Measurements from ENCODE around the gene CETN3. TPM values are rescaled to one million over a fixed set of nuclear protein-coding genes. Genes with fewer than 3 reads are reported as not detected.
"Not testable (repeated sequence)": the region's sequence is repeated elsewhere in the genome, so short reads cannot be mapped to it uniquely, and the experiment has no call there.

The CETN3 gene
- total RNA-seq, 2 donors from 2014 or later = 15.0 to 16.5 TPM

GRCh38 chr5:90345684-90346083 is 63.9 kb downstream of the CETN3 start:
- DNase-seq (no peak), ATAC-seq (no peak)
- intact Hi-C loops (cut with DNase I, micrococcal nuclease) = no loop called here

- intact Hi-C loops (cut with DNase I, micrococcal nuclease) = no loop called here
- no peak for ATAC-seq
- DNase-seq = no peak
Observed at GRCh38 chr5:90344689-90345088, 64.9 kb downstream of the CETN3 start.

- intact Hi-C loops (cut with DNase I, micrococcal nuclease); ATAC-seq; DNase-seq: not testable (repeated sequence)
Observed at GRCh38 chr5:90343731-90344130, 65.8 kb downstream of the CETN3 start.

- DNase-seq = no peak
- no peak for ATAC-seq
- intact Hi-C loops (cut with DNase I, micrococcal nuclease) = no loop called here
Observed at GRCh38 chr5:90342576-90342975, 67.0 kb downstream of the CETN3 start.

Other genes starting within 250 kb of the CETN3 start
- gene MBLAC2, start 65.0 kb upstream of the CETN3 start, total RNA-seq = 1 to 10 TPM; 4.1 to 4.5 TPM
- 1 to 10 TPM; 1.3 to 1.4 TPM for gene POLR3G, start 65.1 kb upstream of the CETN3 start, total RNA-seq
- gene LYSMD3, start 119.8 kb upstream of the CETN3 start, total RNA-seq = 10 to 100 TPM; 20.5 to 23.8 TPM
- gene ADGRV1, start 149.0 kb upstream of the CETN3 start, total RNA-seq = 1 to 10 TPM; 3.8 to 7.3 TPM